NT2/D1 (cell line): ENCODE data around the gene ZSCAN5B.

Experiments used
- SUZ12 ChIP-seq: IDR thresholded peaks from 2 replicates; pipeline ENCODE4 v1.6.1; 2011; ENCODE audit not compliant: insufficient read length, insufficient read depth; ENCODE audit errors: extremely low read depth
- YY1 ChIP-seq: IDR thresholded peaks from 2 replicates; pipeline ENCODE4 v1.6.1; 2011; ENCODE audit not compliant: insufficient read length, insufficient read depth

DNA sequence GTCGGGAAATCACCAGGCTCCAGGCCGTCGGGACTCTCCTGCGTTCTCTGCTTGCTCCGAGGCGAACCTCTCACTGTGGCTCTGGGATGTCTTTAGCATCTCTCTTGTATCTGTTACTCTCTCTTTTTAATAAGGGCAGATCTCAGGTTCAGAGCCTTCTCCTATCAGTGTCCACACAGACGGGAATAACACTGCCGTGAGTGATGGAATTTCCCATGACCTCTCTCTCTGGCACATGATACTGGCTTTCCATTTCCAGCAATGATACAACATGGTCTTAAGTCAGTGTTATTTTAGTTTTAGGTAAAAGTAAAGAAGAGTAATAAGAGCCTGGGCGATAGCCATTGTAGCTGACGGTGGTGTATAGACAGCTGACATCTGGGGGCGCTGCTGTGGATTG is 47.2 kb downstream of the ZSCAN5B start:
- TF ChIP-seq YY1, result no peak
- TF ChIP-seq SUZ12, result no peak
